OCI-LY7 (cell line): Measurements from ENCODE around the gene RNF144B. TPM values are rescaled to one million over a fixed set of nuclear protein-coding genes. Genes with fewer than 3 reads are reported as not detected.

Experiments
- BruUV-seq: library from RNA; stranded (reverse); fragments of 400-500 nt; replicated peaks from 2 replicates; lab custom pipeline; 2021; lab: Mats Ljungman, UMichigan
- CTCF ChIA-PET: fragments of 300-600 bp; sonication (Branson Sonifier 250); formaldehyde crosslinking; loops from one replicate; lab custom pipeline; 2022; ENCODE audit warnings: antibody characterized with exemption; ENCODE audit not compliant: unreplicated experiment; lab: Charles Lee
- POLR2A ChIA-PET: fragments of 300-600 bp; sonication (Branson Sonifier 250); formaldehyde crosslinking; loops from one replicate; lab custom pipeline; 2022; ENCODE audit warnings: antibody characterized with exemption; lab: Charles Lee
- DNase-seq: peaks from one replicate; pipeline ENCODE4 v3.0.0-alpha.2; 2015; ENCODE audit warnings: low spot score
- H2AFZ ChIP-seq: fragments of 200-600 bp; sonication (generic), shearing (Covaris generic); 2 replicates; pipeline ENCODE4 v1.6.1; 2014; ENCODE audit warnings: mild to moderate bottlenecking, antibody characterized with exemption, low read length, moderate library complexity
- H3K27ac ChIP-seq: fragments of 200-600 bp; sonication (generic); 2 replicates; pipeline ENCODE4 v1.5.1; 2014; ENCODE audit warnings: mixed run types, low read depth, mild to moderate bottlenecking, moderate library complexity, low read length, inconsistent platforms; ENCODE audit not compliant: poor library complexity, severe bottlenecking
- H3K36me3 ChIP-seq: fragments of 200-600 bp; sonication (generic); 2 replicates; pipeline ENCODE4 v1.6.1; 2014; ENCODE audit warnings: mild to moderate bottlenecking, antibody characterized with exemption, low read length, moderate library complexity, mixed read lengths; ENCODE audit not compliant: insufficient read depth
- H3K4me1 ChIP-seq: fragments of 200-600 bp; sonication (generic); 2 replicates; pipeline ENCODE4 v1.5.1; 2014; ENCODE audit warnings: mild to moderate bottlenecking, low read length; ENCODE audit not compliant: insufficient read depth, poor library complexity, severe bottlenecking
- H3K4me2 ChIP-seq: fragments of 200-600 bp; sonication (generic); 2 replicates; pipeline ENCODE4 v1.6.1; 2014; ENCODE audit warnings: mild to moderate bottlenecking, low read length
- H3K4me3 ChIP-seq: fragments of 200-600 bp; sonication (generic); 2 replicates; pipeline ENCODE4 v1.5.1; 2014; ENCODE audit warnings: mild to moderate bottlenecking, low read depth, low read length; ENCODE audit not compliant: poor library complexity, severe bottlenecking
- H3K79me2 ChIP-seq: fragments of 200-600 bp; sonication (generic); 2 replicates; pipeline ENCODE4 v1.6.1; 2016; ENCODE audit warnings: low read depth, mild to moderate bottlenecking, low read length, moderate library complexity, mixed read lengths; ENCODE audit not compliant: insufficient read depth
- H3K9me2 ChIP-seq: fragments of 200-600 bp; sonication (generic); 2 replicates; pipeline ENCODE4 v1.6.1; 2016; ENCODE audit warnings: mild to moderate bottlenecking, low read length, mixed read lengths; ENCODE audit not compliant: insufficient read depth
- H3K9me3 ChIP-seq: fragments of 200-600 bp; sonication (generic); 2 replicates; pipeline ENCODE4 v1.6.1; 2014; ENCODE audit warnings: mild to moderate bottlenecking, mixed run types, low read length, mixed read lengths
- H4K20me1 ChIP-seq: fragments of 200-600 bp; sonication (generic); 2 replicates; pipeline ENCODE4 v1.6.1; 2014; ENCODE audit warnings: mild to moderate bottlenecking, antibody characterized with exemption, low read length, moderate library complexity, mixed read lengths; ENCODE audit not compliant: insufficient read depth
- EZH2phosphoT487 ChIP-seq: fragments of 200-600 bp; sonication (generic); IDR thresholded peaks from 2 replicates; pipeline ENCODE4 v1.6.1; 2018; ENCODE audit warnings: low read depth, borderline replicate concordance, mild to moderate bottlenecking, mixed run types, antibody characterized with exemption, low read length, moderate library complexity, mixed read lengths
- intact Hi-C: fragments of 100-400 bp; cut with micrococcal nuclease; formaldehyde crosslinking; loops from one replicate; pipeline ENCODE4 v1.10.0; 2022; ENCODE audit not compliant: unreplicated experiment
- total RNA-seq, 2 experiments: library from RNA; depleted of rRNA in 1 of 2; stranded (reverse); fragments of >200 nt in 1 of 2; shearing (Covaris generic) in 1 of 2; gene quantifications; 2 replicates each; pipeline ENCODE4 v1.2.3, GENCODE V29; 2014 to 2022
- TF ChIP-seq, protein P1 (sequence below): fragments of 200-600 bp; sonication (generic); conservative IDR thresholded peaks from 2 replicates; pipeline ENCODE4 v1.5.1; 2014; ENCODE audit warnings: mild to moderate bottlenecking, antibody characterized with exemption, low read length, moderate library complexity, mixed read lengths

RNF144B gene
- total RNA-seq, 2 experiments from 2014 or later, result 83.4 to 151 TPM

DNA sequence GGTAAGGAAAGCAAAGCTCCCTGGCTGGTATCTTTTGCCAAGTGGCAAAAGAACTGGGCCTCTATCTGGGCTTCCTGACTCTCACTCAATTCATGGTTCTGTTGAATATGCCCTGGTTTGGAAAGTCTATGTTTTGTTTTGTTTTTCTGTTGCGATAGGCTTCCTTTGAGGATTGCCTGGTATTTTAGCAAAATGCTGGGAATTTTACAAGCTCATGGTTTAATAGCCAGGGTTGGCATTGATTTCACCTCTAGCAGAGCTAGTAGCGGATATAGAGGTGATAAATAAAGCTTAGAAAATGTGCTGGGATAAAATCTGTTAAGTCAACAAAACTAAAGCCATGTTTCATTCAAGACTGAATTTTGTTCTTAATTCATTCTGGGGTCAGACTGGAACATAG is 109.9 kb downstream of the RNF144B start:
- no peak overlapping the region for H3K4me2 ChIP-seq
- H3K9me3 ChIP-seq, result no peaks in the 10 kb centered on the region
- no peak for DNase-seq
- TF ChIP-seq EZH2phosphoT487, result no peak
- TF ChIP-seq, protein P1, sequence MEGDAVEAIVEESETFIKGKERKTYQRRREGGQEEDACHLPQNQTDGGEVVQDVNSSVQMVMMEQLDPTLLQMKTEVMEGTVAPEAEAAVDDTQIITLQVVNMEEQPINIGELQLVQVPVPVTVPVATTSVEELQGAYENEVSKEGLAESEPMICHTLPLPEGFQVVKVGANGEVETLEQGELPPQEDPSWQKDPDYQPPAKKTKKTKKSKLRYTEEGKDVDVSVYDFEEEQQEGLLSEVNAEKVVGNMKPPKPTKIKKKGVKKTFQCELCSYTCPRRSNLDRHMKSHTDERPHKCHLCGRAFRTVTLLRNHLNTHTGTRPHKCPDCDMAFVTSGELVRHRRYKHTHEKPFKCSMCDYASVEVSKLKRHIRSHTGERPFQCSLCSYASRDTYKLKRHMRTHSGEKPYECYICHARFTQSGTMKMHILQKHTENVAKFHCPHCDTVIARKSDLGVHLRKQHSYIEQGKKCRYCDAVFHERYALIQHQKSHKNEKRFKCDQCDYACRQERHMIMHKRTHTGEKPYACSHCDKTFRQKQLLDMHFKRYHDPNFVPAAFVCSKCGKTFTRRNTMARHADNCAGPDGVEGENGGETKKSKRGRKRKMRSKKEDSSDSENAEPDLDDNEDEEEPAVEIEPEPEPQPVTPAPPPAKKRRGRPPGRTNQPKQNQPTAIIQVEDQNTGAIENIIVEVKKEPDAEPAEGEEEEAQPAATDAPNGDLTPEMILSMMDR, result no peak
- H4K20me1 ChIP-seq, result no peaks in the 10 kb centered on the region
- H3K4me3 ChIP-seq, result no peak overlapping the region
- H3K27ac ChIP-seq, result no peak overlapping the region
- intact Hi-C loops, result no loop called here
- no peaks in the 10 kb centered on the region for H3K4me1 ChIP-seq
- H3K36me3 ChIP-seq, result no peaks in the 10 kb centered on the region
- no TSS peak for BruUV-seq
- no peak overlapping the region for H2AFZ ChIP-seq
- no peaks in the 10 kb centered on the region for H3K79me2 ChIP-seq
- POLR2A ChIA-PET, result interaction anchor here (0.8 to 2.1 kb wide), 4 partner anchors 9 to 174 kb away, joined by 3 to 7 read pairs (median 4); no protein-coding TSS in a partner anchor
- CTCF ChIA-PET, result interaction anchor here (0.6 kb wide), 1 partner anchor 19 kb away, joined by 3 read pairs; no protein-coding TSS in a partner anchor
- H3K9me2 ChIP-seq, result no peaks in the 10 kb centered on the region

DNA sequence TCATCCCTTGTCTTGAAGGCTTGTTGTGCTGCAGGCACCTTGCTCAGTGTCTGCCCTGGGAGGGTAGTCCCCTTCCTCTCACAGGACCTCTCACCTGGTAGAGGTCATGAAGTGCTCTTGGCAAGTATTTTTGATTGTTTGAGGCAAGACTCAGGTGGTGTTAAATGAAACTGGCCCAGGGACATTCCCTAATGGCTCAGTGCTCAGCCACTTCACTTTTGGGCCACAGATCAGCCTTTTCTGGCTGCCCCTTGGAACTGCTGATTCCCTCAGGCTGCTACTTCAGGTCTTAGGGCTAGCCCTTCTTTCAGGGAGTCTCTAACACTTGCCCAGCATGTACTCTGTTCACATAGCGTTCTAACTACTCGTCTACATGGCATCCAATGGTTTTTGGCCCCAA is 111.3 kb downstream of the RNF144B start:
- Histone ChIP-seq H3K4me3 (no peak overlapping the region), H3K4me1 (peaks cover 3% of the 10 kb centered on the region), H3K4me2 (no peak overlapping the region), H3K9me3 (no peaks in the 10 kb centered on the region), H3K27ac (no peak overlapping the region), H3K36me3 (no peaks in the 10 kb centered on the region), H4K20me1 (no peaks in the 10 kb centered on the region), H3K9me2 (no peaks in the 10 kb centered on the region), H3K79me2 (no peaks in the 10 kb centered on the region), H2AFZ (no peak overlapping the region)
- no peak for DNase-seq
- intact Hi-C loops, result no loop called here
- TF ChIP-seq, protein P1, result no peak
- TF ChIP-seq EZH2phosphoT487, result no peak
- POLR2A ChIA-PET, result interaction anchor here (0.5 to 2.1 kb wide), 3 partner anchors 16 to 171 kb away, joined by 3 to 7 read pairs (median 3); no protein-coding TSS in a partner anchor
- CTCF ChIA-PET, result no interaction called here
- no TSS peak for BruUV-seq

DNA sequence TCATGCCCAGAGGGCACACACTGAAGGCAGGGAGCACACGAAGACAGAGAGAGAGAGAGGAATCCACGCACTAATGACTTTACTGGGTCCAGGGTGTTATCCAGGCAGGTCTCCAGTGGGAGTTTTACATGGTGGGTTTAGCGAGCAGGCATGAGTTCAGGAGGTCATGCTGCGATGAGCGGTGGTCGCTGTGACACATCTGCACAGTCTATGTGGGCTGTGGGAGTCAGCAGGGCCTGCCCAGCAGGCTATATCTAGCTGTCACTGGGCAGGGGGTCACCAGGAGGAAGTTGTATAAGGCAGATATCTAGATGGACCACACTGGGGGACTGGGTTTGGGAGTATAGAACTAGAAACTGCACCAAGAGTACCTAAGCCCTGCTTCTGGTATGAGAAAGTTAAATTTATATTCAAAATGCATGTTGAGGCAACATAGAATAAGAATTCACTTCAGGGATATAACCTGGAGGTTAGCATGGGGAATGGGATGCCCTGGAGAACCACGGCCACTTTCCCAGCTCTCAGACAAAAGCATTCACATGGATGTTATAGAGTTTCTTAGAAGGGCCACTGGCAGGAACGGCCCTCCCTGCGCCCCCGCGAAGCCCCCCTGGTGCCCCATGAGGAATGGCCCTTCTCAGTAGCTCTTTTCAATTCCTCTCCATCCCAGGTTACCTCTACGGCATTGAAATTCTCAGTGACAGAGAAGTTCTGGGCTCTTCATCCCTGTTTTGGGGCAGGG is 113.9 kb downstream of the RNF144B start:
- POLR2A ChIA-PET, result interaction anchor here (0.8 to 1.7 kb wide), 11 partner anchors 13 to 248 kb away, joined by 3 to 14 read pairs (median 4); partner anchors contain the start of gene RNF144B
- H3K9me3 ChIP-seq, result no peaks in the 10 kb centered on the region
- no peak for DNase-seq
- CTCF ChIA-PET, result interaction anchor here (0.9 to 1.0 kb wide), 2 partner anchors 114 to 177 kb away, joined by 3 read pairs; partner anchors contain the start of gene RNF144B
- H3K4me1 ChIP-seq, result peaks cover 9% of the 10 kb centered on the region
- H3K27ac ChIP-seq, result no peak overlapping the region
- no TSS peak for BruUV-seq
- no peaks in the 10 kb centered on the region for H3K9me2 ChIP-seq
- no peak overlapping the region for H3K4me2 ChIP-seq
- no peak overlapping the region for H3K4me3 ChIP-seq
- no peak for TF ChIP-seq EZH2phosphoT487
- TF ChIP-seq, protein P1, result no peak
- H3K36me3 ChIP-seq, result no peaks in the 10 kb centered on the region
- H4K20me1 ChIP-seq, result no peaks in the 10 kb centered on the region
- no peaks in the 10 kb centered on the region for H3K79me2 ChIP-seq
- intact Hi-C loops, result loop anchor here (5.0 to 10.0 kb wide), 4 partner anchors 284 to 916 kb away; partner anchors contain the start of genes KDM1B, NHLRC1 and TPMT
- H2AFZ ChIP-seq, result no peak overlapping the region
